GM12873 (cell line): ENCODE results near the gene SMIM29.

ENCODE experiments used
- CTCF ChIP-seq: IDR thresholded peaks from 2 replicates; pipeline ENCODE4 v1.5.1; 2012; ENCODE audit warnings: low read depth, mild to moderate bottlenecking, moderate library complexity, low read length, control low read depth; ENCODE audit not compliant: insufficient read depth; ENCODE audit errors: missing control alignments

SMIM29 gene

GRCh38 chr6:34229877-34230276, 18.9 kb downstream of the SMIM29 start:
- TF ChIP-seq CTCF, result no peak

- TF ChIP-seq CTCF, result peak; percentile 2
These were observed 20.9 kb downstream of the SMIM29 start for GRCh38 chr6:34227761-34228421.

GRCh38 chr6:34226731-34227586, 21.8 kb downstream of the SMIM29 start:
- peak; percentile 21 for TF ChIP-seq CTCF

- no peak for TF ChIP-seq CTCF
These were observed 22.7 kb downstream of the SMIM29 start for GRCh38 chr6:34226066-34226465.

GRCh38 chr6:34225551-34225950, 23.3 kb downstream of the SMIM29 start:
- no peak for TF ChIP-seq CTCF

GRCh38 chr6:34223956-34224940, 24.6 kb downstream of the SMIM29 start:
- TF ChIP-seq CTCF, result no peak
